OCI-LY3 (cell line): Measurements from ENCODE around the gene NUPR1.
"Not testable (repeated sequence)": the region's sequence is repeated elsewhere in the genome, so short reads cannot be mapped to it uniquely, and the experiment has no call there.

ENCODE experiments used
- H2AFZ ChIP-seq: fragments of 200-600, 300-600 bp; shearing (Covaris generic); 2 replicates; pipeline ENCODE4 v1.6.0; 2014; ENCODE audit warnings: antibody characterized with exemption, low read depth, low read length
- H3K27ac ChIP-seq: fragments of 200-600, 300-600 bp; sonication (generic); 2 replicates; pipeline ENCODE4 v1.5.1; 2014; ENCODE audit warnings: mild to moderate bottlenecking, low read length, moderate library complexity, mixed read lengths
- H3K27me3 ChIP-seq: fragments of 200-600, 300-600 bp; sonication (generic); 2 replicates; pipeline ENCODE4 v1.6.1; 2014; ENCODE audit warnings: low read depth, low read length, mixed read lengths
- H3K36me3 ChIP-seq: fragments of 200-600, 300-600 bp; sonication (generic); replicated peaks from 2 replicates; pipeline ENCODE3; 2014; ENCODE audit warnings: low read depth, low read length, mixed read lengths
- H3K4me1 ChIP-seq: fragments of 300-600, 200-600 bp; sonication (generic); 2 replicates; pipeline ENCODE4 v1.6.1; 2014; ENCODE audit warnings: low read length, mixed read lengths
- H3K4me2 ChIP-seq: fragments of 200-600, 300-600 bp; sonication (generic); 2 replicates; pipeline ENCODE4 v1.6.1; 2014; ENCODE audit warnings: low read length, mixed read lengths
- H3K4me3 ChIP-seq: fragments of 300-600, 200-600 bp; sonication (generic); 2 replicates; pipeline ENCODE4 v1.5.1; 2014; ENCODE audit warnings: antibody characterized with exemption, mild to moderate bottlenecking, low read length, moderate library complexity
- H3K79me2 ChIP-seq: fragments of 300-600, 200-600 bp; shearing (Covaris generic); 2 replicates; pipeline ENCODE4 v1.6.1; 2014; ENCODE audit warnings: mild to moderate bottlenecking, low read length, mixed read lengths
- H3K9ac ChIP-seq: fragments of 300-600, 200-600 bp; shearing (Covaris generic); 2 replicates; pipeline ENCODE4 v1.6.0; 2014; ENCODE audit warnings: mild to moderate bottlenecking, low read length, moderate library complexity
- H3K9me3 ChIP-seq: fragments of 200-600, 300-600 bp; shearing (Covaris generic); 2 replicates; pipeline ENCODE4 v1.6.1; 2014; ENCODE audit warnings: low read length, mixed read lengths; ENCODE audit not compliant: insufficient read depth
- H4K20me1 ChIP-seq: fragments of 200-600, 300-600 bp; sonication (generic); 2 replicates; pipeline ENCODE4 v1.6.1; 2016; ENCODE audit warnings: low read length, mixed read lengths; ENCODE audit not compliant: insufficient read depth
- EZH2phosphoT487 ChIP-seq: fragments of 200-600 bp; shearing (Covaris generic); IDR thresholded peaks from 2 replicates; pipeline ENCODE4 v1.6.1; 2018; ENCODE audit warnings: antibody characterized with exemption, mixed run types, low read depth
- TF ChIP-seq, protein P1 (sequence below): fragments of 200-600, 300-600 bp; sonication (generic); IDR thresholded peaks from 2 replicates; pipeline ENCODE4 v1.5.1; 2014; ENCODE audit warnings: antibody characterized with exemption, low read length, low read depth

NUPR1 gene

DNA sequence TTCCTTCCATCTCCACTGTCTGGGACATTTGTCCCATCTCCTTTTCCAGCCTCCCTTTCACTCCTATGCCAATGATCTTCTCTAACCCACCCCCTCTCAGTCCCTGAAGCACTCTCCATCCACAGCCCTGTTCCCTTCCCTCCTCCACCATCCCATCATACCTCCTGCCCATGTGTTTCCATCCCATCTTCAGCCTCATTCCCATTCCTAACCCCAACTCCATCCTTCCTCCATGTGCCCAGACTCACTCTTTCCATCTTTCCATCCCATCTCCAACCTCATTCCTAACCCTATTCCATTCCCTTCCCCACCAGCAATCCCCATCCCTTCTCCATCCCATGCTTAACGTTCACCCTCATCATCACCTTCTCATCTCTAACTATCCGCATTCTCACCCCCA lies 36.5 kb downstream of the NUPR1 start:
- no peaks in the 10 kb centered on the region for H3K9me3 ChIP-seq
- no peaks in the 10 kb centered on the region for H3K27me3 ChIP-seq
- H3K4me2 ChIP-seq: peak overlapping the region; percentile 11; the same call in 1 of the 2 replicates
- no peaks in the 10 kb centered on the region for H4K20me1 ChIP-seq
- H2AFZ ChIP-seq: no peak overlapping the region
- H3K79me2 ChIP-seq: peaks cover 62% of the 10 kb centered on the region
- no peak for TF ChIP-seq EZH2phosphoT487
- peaks cover 36% of the 10 kb centered on the region for H3K36me3 ChIP-seq
- no peak overlapping the region for H3K27ac ChIP-seq
- no peak overlapping the region for H3K4me3 ChIP-seq
- no peak overlapping the region for H3K9ac ChIP-seq
- peaks cover 65% of the 10 kb centered on the region for H3K4me1 ChIP-seq

DNA sequence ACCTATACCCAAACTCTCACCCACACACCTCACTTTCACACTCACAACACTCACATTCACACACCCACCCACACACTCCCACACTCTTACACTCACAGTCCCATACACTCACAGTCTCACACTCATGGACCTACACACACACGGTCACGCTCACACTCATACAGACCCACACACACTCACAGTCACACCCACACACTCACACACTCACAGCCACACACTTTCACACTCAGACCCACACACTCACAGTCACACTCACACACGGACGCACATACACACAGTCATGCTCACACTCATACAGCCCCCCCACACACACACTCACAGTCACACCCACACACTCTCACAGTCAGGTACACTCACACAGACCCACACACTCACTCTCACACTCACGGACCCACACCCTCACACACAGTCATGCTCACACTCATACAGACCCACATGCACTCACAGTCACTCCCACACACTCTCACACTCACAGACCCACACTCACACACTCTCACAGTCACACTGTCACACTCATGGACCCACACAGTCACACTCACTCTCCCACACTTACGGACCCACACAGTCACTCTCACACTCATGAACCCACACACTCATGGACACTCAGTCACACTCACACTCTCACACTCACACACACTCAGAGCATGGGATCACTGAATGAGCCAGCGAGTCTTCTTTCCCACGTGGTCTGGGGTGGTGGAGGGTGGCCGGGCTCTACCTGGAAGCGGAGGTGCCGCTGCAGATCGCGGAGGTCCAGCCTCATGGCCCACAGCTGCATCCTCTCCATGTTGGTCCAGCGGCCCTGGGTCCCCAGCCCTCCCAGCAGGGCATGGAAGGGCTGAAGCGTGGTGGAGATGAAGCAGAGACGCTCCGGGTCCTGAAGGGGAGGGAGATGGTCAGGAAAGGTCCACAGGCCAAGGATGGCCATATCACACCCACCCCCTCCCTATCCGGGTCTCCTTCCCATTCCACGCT lies 37.2 kb downstream of the NUPR1 start:
- no peak overlapping the region for H3K4me3 ChIP-seq
- H3K9ac ChIP-seq: no peak overlapping the region
- TF ChIP-seq, protein P1, sequence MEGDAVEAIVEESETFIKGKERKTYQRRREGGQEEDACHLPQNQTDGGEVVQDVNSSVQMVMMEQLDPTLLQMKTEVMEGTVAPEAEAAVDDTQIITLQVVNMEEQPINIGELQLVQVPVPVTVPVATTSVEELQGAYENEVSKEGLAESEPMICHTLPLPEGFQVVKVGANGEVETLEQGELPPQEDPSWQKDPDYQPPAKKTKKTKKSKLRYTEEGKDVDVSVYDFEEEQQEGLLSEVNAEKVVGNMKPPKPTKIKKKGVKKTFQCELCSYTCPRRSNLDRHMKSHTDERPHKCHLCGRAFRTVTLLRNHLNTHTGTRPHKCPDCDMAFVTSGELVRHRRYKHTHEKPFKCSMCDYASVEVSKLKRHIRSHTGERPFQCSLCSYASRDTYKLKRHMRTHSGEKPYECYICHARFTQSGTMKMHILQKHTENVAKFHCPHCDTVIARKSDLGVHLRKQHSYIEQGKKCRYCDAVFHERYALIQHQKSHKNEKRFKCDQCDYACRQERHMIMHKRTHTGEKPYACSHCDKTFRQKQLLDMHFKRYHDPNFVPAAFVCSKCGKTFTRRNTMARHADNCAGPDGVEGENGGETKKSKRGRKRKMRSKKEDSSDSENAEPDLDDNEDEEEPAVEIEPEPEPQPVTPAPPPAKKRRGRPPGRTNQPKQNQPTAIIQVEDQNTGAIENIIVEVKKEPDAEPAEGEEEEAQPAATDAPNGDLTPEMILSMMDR: no peak
- TF ChIP-seq EZH2phosphoT487: no peak
- peaks cover 36% of the 10 kb centered on the region for H3K36me3 ChIP-seq
- no peaks in the 10 kb centered on the region for H3K9me3 ChIP-seq
- no peaks in the 10 kb centered on the region for H4K20me1 ChIP-seq
- no peaks in the 10 kb centered on the region for H3K27me3 ChIP-seq
- no peak overlapping the region for H2AFZ ChIP-seq
- H3K4me1 ChIP-seq: peaks cover 57% of the 10 kb centered on the region
- H3K4me2 ChIP-seq: peak overlapping the region; percentile 19; the same call in 1 of the 2 replicates
- no peak overlapping the region for H3K27ac ChIP-seq
- peaks cover 55% of the 10 kb centered on the region for H3K79me2 ChIP-seq

DNA sequence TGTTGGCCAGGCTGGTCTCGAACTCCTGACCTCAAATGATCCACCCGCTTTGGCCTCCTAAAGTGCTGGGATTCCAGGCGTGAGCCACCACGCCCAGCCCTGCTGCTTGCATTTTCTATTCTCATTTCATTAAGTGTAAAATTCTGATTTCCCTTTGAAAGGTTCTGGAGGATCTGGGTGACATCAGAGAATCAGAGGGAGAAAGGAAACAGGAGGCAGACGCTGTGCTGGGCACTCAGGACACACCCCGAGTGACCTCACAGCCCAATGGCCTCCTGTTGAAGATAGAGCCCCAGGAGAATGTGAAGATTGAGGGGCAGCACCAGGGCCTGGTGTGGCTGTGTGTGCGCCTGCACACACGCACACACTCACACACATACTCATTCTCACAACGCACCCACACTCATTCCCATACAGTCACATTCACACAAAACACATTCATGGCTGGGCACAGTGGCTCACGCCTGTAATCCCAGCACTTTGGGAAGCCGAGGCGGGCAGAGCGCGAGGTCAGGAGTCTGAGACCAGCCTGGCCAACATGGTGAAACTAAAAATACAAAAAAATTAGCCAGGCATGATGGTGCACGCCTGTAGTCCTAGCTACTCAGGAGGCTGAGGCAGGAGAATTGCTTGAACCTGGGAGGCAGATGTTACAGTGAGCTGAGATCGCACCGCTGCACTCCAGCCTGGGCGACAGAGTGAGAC lies 38.1 kb downstream of the NUPR1 start:
- H3K4me3 ChIP-seq, H3K9ac ChIP-seq, H2AFZ ChIP-seq, H3K9me3 ChIP-seq, H3K4me2 ChIP-seq, H4K20me1 ChIP-seq, H3K27me3 ChIP-seq: not testable (repeated sequence)
- H3K36me3 ChIP-seq: peaks cover 36% of the 10 kb centered on the region
- peak overlapping the region; percentile 10; the same call in 1 of the 2 replicates for H3K27ac ChIP-seq
- H3K4me1 ChIP-seq: peaks cover 48% of the 10 kb centered on the region
- peaks cover 46% of the 10 kb centered on the region for H3K79me2 ChIP-seq

DNA sequence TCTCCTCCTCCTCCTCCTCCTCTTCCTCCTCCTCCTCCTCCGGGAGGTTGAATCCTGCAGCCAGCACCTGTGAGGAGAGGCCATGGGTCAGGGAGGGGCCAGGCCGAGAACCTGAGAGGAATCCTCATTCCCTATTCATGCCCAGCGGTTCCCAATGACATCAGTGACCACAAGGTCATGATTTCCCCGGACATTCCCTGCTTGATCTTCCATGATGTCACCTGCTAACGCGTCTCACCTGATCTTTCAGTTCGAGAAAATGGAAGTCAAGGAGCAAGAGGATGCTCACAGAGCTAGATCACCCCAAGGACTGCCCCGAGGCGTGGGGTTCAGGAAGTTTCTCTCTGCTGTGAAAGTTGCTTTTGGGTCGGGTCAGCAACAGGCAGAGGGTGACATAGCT lies 38.9 kb downstream of the NUPR1 start:
- Histone ChIP-seq H3K79me2 (peaks cover 38% of the 10 kb centered on the region), H3K4me2 (no peak overlapping the region), H2AFZ (no peak overlapping the region), H3K4me1 (peaks cover 49% of the 10 kb centered on the region), H3K9ac (no peak overlapping the region), H3K4me3 (no peak overlapping the region), H3K36me3 (peaks cover 34% of the 10 kb centered on the region), H3K27ac (peak overlapping the region; percentile 10; the same call in 1 of the 2 replicates), H3K27me3 (no peaks in the 10 kb centered on the region), H3K9me3 (no peaks in the 10 kb centered on the region), H4K20me1 (no peaks in the 10 kb centered on the region)
- TF ChIP-seq, protein P1: no peak
- no peak for TF ChIP-seq EZH2phosphoT487
